CD4-positive, alpha-beta T cell treated with Interleukin-1 beta for 1 hour (primary cell): ENCODE results near the gene SLC25A11.

Experiments
- DNase-seq, 2 donors: peaks; one replicate each; pipeline ENCODE4 v3.0.0-alpha.2; 2020 to 2022

The SLC25A11 gene

GRCh38 chr17:4893721-4894560 lies 45.9 kb downstream of the SLC25A11 start:
- no peak for DNase-seq

- no peak for DNase-seq
These were observed 46.6 kb downstream of the SLC25A11 start for GRCh38 chr17:4893272-4893671.

- DNase-seq, result no peak
These were observed 47.2 kb downstream of the SLC25A11 start for GRCh38 chr17:4892499-4893221.

GRCh38 chr17:4891411-4892410 lies 48.1 kb downstream of the SLC25A11 start:
- no peak for DNase-seq

GRCh38 chr17:4887581-4887980 lies 52.3 kb downstream of the SLC25A11 start:
- DNase-seq, result no peak
